HK-2 (cell line): Measurements from ENCODE around the gene ARL6IP1.
"Not testable (repeated sequence)": the region's sequence is repeated elsewhere in the genome, so short reads cannot be mapped to it uniquely, and the experiment has no call there.

Source experiments
- DNase-seq: peaks from one replicate; pipeline ENCODE4 v3.0.0-alpha.2; 2018; ENCODE audit not compliant: unreplicated experiment

ARL6IP1 gene

DNA sequence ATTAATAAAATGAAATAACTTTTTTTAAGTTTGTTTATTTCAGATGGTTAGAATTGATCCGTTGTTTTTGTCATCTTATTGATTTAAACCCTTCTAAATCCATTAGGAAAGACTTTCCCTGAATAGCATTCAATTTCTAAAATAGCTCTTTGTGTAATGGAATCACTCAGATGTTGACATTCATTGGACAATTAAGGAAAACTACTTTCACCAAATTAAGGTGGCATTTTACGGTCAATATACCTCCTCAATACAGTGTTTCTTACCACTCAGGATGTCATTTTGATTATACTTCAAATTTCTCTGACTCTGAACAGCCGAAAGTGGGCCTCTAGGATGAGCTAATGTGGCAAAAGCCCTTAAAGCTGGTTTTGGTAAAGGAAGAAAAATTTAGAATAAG is 1.8 kb downstream of the ARL6IP1 start:
- DNase-seq: no peak

DNA sequence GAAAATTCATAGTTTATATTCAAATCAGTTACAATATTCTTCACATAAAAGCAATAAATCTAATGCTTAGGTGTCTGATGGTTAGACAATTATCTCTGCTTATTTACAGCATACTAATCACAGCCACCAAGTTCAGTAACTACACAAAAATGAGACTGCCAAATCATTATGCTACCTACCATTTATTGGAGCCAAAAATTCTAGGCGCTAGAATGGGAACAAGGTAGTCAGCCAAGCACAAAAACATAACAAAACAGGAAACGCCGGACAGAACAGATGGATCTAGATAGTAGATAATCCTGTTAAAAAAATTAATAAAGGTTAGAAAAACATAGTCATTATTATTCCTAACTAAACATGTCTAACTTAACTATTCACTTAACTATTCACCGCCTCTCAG is 3.6 kb downstream of the ARL6IP1 start:
- DNase-seq: no peak

DNA sequence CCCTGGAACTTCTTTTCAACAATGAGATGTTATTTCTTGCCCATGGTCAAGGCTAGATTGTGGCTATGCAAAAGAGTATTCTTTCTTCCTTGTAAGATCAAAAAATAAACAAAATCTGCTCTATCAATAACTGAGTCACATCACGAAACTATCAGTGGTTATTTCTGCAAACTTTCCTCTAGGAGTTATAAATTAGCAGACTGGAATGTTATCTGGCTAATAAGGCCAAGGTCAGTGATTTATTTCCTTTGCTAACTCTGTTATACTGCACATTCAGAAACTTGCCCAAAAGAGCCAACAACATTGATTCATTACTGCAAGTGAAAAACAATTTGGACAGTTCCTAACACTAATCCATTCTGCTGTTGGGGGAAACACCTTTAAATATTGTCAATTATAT is 5.0 kb downstream of the ARL6IP1 start:
- DNase-seq: no peak

DNA sequence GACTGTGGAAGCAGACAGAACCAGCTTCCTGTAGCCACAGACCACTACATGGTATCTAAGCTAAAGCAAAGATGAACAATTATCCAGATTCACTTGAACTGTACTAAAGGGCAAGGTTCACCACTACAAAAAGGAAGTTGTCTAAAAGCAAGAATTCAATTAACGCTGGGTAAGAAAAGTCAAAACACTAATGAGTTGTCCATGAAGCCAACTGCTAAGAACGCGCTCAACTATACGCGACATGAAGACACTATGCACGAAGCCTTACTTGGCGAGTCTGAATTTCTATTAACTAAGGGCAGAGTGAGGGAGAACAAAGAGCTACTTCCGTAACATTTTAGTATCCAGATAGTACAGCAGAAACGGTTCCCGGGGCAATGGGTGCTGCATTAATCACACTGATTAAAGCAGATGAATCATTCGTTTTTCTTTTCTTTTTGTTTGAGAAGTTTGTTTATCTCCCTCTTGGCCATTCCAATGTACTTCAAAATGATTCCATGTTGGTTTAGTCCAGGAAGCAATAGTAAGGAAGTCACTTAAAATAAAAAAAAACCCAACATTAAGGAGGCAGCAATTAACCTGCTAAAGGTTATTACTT is 8.4 kb downstream of the ARL6IP1 start:
- DNase-seq: no peak

DNA sequence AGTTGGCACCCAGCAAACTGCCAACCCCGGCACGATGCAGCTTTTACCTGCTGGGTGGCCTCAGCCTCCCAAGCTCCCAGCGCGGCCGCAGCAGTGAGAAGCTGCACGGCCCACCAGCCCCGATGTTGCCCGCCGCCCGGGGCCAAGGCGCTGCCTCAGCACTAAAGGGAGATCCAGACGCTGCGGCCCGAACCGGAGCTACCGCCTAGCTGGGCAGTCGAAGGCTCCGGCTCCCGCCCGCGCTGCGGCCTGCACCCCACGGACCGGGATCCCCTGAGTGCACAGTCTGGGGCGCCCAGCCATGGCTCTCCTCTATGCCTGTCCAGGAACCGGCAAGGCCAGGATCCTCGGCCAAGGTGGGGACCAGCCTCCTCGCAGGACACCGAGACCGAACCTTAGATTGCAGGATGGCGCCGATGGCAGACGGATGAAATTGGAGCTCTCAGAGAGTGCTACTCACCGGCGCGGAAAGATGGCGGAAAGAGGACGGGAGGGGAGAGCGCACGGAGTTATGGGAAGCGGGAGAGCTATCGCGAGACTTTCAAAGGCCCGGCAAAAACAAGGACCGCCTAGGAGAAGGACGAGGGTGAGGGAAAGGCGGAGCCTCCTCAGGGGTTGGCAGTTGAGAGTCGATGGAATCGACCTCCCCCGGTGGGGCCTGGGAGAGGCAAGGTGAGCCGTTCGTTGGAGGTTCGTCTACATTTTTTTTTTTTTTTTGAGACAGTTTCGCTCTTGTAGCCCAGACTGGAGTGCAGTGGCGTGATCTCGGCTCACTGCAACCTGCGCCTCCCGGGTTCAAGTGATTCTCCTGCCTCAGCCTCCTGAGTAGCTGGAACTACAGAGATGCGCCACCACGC is 11.3 kb downstream of the ARL6IP1 start, which contains the start of gene RPS15A:
Gene RPS15A, minus strand, starts transcription at position 485 of the 857 bp plus-strand sequence. CDS start 1,221 bp downstream, outside the sequence.
- peak; percentile 84 for DNase-seq

DNA sequence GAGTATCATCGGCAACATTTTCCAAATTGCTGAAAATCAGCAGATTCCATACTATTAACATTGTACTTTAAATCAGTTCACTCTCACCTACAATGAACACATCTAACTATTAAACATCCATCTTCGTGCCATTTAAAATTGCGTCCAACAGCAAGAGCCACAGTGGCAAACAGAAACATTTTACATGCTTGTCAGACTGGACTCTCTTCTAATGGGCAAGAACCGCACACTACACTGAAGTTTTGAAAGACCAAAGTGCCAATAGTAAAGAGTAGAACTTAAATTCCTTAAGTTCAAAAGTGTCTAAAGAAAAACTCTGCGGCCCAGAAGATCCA is 11.9 kb downstream of the ARL6IP1 start:
- no peak for DNase-seq

DNA sequence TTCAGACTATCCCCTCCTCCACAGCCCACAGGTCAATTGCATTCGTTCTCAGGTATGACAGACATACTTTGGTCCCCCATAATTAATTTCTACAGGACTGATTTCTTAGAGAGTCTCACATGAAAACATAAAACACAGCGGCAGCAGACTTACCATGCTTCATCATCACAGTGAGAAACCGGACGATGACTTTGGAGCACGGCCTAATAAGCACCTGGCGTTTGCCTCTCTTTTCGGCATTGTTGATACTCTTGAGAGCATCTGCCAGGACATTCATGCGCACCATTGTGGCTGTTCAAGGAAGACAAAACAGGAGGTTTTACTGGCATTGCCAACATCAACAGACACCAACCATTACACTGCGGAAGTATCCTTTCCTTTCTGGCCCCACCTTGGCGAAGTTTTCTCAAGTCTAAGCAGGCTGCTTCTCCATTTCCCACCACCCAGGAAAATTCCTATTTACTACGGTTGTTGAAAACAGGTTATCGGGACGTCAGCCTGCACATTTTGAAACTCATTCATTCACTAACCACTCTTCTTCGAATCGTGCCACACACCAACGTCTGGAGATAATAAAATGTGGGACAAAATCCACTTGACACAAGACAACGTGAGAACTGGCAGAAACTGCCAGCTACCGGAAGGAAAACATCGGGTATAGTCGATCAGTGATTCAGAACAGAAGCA is 12.4 kb downstream of the ARL6IP1 start:
- no peak for DNase-seq

DNA sequence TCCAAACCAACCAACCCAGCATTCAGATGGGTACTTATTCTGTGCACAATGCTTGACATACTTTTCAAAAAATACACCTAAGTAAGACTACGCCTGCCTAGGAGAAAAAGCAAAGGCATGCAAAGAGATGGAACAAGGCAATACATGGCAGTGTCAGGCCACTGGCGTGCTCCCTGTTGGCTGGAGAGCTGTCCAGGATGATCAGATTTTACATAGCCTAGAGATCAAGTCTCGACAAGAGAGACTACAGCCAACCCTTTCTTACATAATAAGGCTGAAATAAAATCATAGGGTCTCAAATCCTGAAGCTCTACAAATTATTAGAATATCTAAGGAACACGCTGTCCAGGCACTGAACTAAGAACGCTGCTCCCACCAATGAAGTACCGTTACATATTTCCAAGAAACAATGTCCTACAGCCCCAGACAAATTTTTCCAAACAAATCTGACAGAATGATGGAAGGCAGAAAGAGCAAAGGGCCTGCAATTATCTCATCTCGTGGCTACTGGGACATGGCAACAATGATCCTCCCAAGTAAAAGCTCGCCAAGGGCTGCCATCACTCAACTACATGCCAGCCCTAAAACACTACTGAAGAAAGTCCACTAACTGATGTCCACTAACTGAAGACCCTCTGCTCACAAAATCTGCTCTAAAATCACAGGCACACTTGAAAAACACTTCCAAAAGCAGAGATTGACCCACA is 16.3 kb downstream of the ARL6IP1 start:
- no peak for DNase-seq

DNA sequence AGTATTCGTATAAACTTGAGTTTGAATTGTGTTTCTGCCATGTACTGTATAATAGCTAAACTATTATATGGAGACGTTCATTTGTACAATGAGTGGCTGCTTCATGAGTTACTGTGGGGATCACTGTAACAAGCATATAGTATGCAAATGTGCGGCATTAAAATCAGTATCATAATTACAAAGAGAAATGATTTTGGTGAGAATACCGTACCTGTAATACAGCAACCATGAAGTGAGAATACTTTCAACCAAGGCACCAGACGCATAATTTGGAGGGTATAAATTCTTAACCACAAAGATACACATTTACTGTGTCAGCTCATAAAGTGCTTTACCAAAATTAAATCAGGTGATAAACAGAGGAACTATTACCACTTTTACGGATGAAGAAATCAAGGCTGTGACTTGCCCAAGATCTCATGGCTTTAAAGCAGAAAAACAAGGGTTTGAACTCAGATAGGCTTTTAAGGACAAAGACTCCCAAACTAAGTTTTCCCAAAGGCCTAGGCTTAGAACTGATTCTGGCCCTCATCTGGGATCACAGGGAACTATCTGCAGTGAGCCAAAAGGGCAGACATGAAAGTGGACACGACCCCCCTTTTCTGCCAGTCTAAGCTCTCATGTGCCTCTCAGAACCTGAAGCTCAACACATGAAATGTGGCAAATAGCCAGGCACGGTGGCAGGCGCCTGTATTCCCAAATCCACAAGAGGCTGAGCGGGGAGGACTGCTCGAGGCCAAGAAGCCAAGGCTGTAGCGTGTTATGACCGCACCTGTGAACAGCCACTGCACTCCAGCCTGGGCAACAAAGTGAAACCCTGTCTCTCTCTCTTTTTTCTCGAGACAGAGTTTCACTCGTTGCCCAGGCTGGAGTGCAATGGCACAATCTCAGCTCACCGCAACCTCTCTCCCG is 17.7 kb downstream of the ARL6IP1 start:
- DNase-seq: no peak

DNA sequence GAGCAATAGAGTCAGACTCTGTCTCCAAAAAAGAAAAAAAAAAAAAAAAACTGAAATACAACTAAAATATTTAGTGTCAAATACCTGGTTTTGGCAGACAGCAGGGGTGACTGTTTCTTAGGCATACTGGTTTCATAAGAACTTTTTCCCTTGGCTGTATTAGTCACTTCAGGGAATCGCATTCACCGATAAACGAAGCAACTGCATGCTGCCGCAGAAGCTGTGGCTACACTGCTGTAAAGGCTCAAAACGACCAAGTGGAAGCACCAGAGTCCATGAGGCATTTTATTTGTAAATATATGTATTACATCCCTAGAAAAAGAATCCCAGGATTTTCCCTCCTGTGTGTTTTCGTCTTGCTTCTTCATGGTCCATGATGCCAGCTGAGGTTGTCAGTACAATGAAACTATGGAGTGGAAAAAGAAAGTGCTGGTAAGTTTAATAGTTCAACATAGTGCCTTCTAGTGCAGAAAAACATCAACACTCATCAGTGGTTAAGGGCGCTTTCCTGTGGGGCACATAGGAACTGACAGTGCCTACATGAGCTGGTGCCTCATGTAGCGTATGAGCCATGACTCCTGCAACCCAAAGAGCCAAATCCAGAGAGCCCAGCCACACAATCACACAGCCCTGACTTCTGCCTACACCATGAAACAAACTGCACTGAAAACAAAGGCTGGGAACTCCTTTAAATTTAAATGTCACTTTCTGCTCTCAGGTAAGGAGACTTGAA is 18.5 kb downstream of the ARL6IP1 start:
- no peak for DNase-seq

DNA sequence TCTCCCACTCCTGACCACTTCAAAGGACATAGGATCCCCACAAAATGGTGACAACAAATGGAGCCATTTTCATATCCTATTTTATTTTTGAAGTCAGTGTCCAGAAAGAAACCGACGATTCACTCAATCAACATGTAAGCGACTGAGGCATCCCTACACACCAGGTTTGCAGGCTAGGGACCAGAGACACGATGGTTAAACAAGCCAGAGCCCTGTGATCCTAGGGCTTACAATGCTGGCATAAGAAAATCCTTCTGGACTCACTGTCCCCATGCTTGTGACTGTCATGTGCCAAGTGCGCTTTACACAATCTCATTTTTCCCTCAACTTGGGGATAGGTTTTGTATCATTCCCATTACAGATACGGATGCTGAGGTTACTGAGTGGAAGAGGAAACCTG is 20.1 kb downstream of the ARL6IP1 start:
- not testable (repeated sequence) for DNase-seq

DNA sequence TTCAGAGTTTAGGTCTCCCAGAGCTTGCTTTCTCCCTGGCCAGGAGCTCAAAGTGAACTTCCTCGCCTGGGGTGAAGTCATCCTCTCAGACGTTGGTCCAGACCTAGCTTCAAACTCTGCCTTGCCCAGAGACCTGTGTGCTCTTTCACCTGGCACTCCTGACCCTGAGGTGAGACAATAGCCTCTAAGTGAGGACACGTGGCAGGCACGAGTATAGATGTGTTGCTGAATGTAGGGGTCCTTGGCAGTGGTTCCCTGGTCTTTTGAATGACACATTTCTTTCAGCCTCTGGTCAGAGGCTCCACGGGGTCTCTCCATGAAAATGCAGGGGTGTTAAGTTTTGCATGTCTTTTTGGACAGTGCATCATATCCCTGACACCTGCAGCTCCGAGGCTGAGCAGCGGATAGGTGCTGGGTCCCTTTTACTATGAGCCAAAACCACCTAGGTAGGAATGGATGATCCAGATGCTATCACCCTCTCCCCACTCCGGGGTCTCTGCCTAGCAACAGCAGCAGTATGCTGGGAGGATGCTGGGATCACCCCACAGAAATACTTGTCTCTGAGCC is 20.8 kb downstream of the ARL6IP1 start:
- DNase-seq: not testable (repeated sequence)

DNA sequence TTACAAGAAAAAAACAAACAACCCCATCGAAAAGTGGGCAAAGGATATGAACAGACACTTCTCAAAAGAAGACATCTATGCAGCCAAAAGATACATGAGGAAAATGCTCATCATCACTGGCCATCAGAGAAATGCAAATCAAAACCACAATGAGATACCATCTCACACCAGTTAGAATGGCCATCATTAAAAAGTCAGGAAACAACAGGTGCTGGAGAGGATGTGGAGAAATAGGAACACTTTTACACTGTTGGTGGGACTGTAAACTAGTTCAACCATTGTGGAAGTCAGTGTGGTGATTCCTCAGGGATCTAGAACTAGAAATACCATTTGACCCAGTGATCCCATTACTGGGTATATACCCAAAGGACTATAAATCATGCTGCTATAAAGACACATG is 23.7 kb downstream of the ARL6IP1 start:
- not testable (repeated sequence) for DNase-seq

DNA sequence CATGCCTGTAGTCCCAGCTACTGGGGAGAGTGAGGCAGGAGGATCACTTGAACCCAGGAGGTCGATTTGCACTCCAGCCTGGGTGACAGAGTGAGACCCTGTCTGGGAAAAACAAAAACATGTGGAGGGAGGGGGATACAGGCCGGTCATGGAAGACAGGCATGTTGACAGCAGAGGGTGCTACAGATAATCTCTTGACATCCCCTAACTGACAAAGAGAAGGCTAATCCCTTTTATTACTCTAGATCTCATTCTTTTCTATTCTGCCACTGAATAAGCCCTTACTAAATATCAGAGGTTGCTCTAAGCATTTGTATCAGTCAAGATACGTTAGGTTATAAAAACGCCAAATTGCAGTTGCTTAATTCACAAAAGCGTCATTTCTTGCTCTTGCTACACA is 25.0 kb downstream of the ARL6IP1 start:
- DNase-seq: not testable (repeated sequence)

DNA sequence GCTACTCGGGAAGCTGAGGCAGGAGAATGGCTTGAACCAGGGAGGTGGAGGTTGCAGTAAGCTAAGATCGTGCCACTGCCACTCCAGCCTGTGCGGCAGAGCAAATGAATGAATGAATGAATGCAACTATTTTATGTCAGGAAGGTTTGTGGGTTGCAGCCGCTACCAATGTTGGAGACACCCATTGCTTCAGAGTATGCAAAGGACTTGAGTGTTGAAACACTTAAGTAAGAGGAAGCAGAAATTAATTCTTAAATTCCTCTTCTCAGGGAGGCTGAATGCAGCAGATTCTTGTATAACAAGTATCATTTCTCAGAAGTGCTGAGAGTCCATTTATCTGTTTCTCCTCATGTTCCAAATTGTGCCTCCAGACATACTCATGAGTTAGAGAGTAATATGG is 26.7 kb downstream of the ARL6IP1 start:
- not testable (repeated sequence) for DNase-seq

DNA sequence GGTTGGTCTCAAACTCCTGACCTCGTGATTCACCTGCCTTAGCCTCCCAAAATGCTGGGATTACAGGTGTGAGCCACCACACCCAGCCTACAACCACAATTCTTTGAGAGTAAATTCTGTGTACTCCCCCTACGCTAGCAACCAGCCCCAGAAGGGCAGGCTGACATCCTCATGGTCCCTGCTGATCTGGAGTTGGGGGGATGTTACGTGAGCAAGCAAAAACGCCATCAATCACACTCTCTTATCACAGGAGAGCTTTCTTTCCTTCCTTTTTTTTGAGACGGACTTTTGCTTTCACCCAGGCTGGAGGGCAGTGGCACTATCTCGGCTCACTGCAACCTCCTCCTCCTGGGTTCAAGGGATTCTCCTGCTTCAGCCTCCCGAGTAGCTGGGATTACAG is 29.2 kb downstream of the ARL6IP1 start:
- DNase-seq: not testable (repeated sequence)

DNA sequence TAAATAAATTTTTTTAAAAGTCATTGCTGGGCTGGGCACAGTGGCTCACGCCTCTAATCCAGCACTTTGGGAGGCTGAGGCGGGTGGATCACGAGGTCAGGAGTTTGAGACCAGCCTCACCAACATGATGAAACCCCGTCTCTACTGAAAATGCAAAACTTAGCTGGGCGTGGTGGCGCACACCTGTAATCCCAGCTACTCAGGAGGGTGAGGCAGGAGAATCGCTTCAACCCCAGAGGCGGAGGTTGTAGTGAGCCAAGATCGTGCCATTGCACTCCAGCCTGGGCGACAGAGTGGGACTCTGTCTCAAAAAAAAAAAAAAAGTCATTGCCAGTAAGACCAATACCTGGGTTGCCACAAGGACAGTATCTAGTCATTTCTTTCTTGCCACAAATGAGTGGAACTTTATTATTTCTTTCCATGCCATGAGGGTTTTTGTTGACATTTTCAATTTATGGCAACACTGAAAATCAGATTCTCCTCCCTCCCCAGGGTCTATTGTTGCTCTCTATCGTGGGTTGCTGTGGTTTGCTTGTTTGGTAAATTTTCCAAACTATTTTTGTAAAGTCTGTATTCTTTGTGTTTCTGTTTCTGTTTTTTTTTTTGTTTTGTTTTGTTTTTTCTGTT is 30.9 kb downstream of the ARL6IP1 start:
- not testable (repeated sequence) for DNase-seq

DNA sequence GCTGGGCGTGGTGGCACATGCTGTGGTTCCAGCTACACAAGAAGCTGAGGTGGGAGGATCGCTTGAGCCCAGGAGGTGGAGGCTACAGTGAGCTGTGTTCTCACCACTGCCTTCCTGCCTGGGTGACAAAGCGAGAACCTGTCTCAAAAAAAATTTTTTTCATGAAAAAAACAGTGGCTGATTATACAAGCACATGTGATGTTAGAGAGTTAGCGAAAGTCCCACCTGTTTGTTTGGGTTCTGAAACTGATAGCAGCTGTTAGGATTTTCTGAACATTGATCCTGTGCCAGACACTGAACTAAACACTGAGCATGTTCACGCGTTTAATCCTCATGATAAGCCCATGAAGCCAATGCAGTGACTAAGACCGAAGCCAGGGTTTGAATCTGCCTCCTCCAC is 34.1 kb downstream of the ARL6IP1 start:
- DNase-seq: not testable (repeated sequence)

DNA sequence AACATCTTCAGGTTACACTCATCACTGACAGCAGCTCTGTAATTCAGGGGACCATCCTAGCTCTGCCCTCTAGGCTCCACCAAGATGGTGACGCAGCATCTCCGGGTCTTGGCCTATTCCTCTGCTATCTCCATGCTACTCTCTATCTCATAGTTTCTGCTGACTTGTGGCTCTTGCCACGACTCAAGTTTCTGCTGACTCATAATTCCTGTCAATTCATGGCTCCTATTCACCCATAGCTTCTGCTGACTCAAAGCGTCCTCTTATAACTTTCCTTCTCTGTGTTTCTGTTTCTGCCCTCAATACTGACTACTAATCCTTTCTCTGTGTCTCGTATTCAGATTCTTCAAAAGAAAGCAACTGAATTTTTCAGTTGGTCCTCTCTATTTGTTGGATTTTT is 38.6 kb downstream of the ARL6IP1 start:
- not testable (repeated sequence) for DNase-seq
